Keratinocyte (primary cell): ENCODE data around the gene ATP6V0A4. TPM values are rescaled to one million over a fixed set of nuclear protein-coding genes. Genes with fewer than 3 reads are reported as not detected.

Experiments
- DNase-seq: peaks from one replicate; pipeline ENCODE4 v3.0.0-alpha.2; 2011; ENCODE audit warnings: low read depth, missing footprints, low spot score
- FAIRE-seq: peaks from 2 replicates; lab custom pipeline; 2011; peaks lifted over from hg19 to GRCh38; lab: Jason Lieb, UNC
- H2AFZ ChIP-seq: 2 replicates; pipeline ENCODE4 v1.6.0; 2012; ENCODE audit warnings: low read length, control low read depth, inconsistent platforms; ENCODE audit not compliant: control insufficient read depth
- H3K27ac ChIP-seq: 2 replicates; pipeline ENCODE4 v1.5.1; 2011; ENCODE audit warnings: low read length; ENCODE audit not compliant: control insufficient read depth, insufficient read depth
- H3K27me3 ChIP-seq: 3 replicates; pipeline ENCODE4 v1.6.0; 2011; ENCODE audit warnings: low read length; ENCODE audit not compliant: control insufficient read depth, insufficient read depth; ENCODE audit errors: extremely low read depth
- H3K36me3 ChIP-seq, 2 experiments: 2 replicates in 1 of 2; 3 replicates in 1 of 2; pipeline ENCODE4 v1.5.1; 2011; ENCODE audit warnings: low read length in 2 of 2, mild to moderate bottlenecking in 1 of 2; ENCODE audit not compliant: control insufficient read depth in 2 of 2, insufficient read depth in 2 of 2; ENCODE audit errors: extremely low read depth in 1 of 2
- H3K4me1 ChIP-seq: 3 replicates; pipeline ENCODE4 v1.5.1; 2011; ENCODE audit warnings: low read length; ENCODE audit not compliant: control insufficient read depth, insufficient read depth; ENCODE audit errors: extremely low read depth
- H3K4me2 ChIP-seq: 3 replicates; pipeline ENCODE4 v1.6.0; 2011; ENCODE audit warnings: low read depth, low read length; ENCODE audit not compliant: control insufficient read depth, insufficient read depth; ENCODE audit errors: extremely low read depth
- H3K4me3 ChIP-seq, 3 experiments: fragments of 200-600 bp in 1 of 3; sonication (generic) in 1 of 3; 2 replicates in 2 of 3; 3 replicates in 1 of 3; pipeline ENCODE4 v1.5.1; 2011 to 2016; ENCODE audit warnings: low read length in 3 of 3, mild to moderate bottlenecking in 3 of 3, control low read depth in 2 of 3, inconsistent platforms in 1 of 3, low read depth in 1 of 3, mixed read lengths in 1 of 3, mixed run types in 1 of 3, moderate library complexity in 1 of 3; ENCODE audit not compliant: control insufficient read depth in 2 of 3, insufficient read depth in 2 of 3; ENCODE audit errors: extremely low read depth in 1 of 3
- H3K79me2 ChIP-seq: 2 replicates; pipeline ENCODE4 v1.6.0; 2012; ENCODE audit warnings: low read length; ENCODE audit not compliant: control insufficient read depth, insufficient read depth
- H3K9ac ChIP-seq: 3 replicates; pipeline ENCODE4 v1.6.0; 2011; ENCODE audit warnings: low read length; ENCODE audit not compliant: control insufficient read depth, insufficient read depth; ENCODE audit errors: extremely low read depth
- H3K9me1 ChIP-seq: 3 replicates; pipeline ENCODE4 v1.6.0; 2011; ENCODE audit warnings: low read length; ENCODE audit not compliant: control insufficient read depth, insufficient read depth; ENCODE audit errors: extremely low read depth
- H3K9me3 ChIP-seq: 2 replicates; pipeline ENCODE4 v1.5.1; 2012; ENCODE audit warnings: low read depth, low read length; ENCODE audit not compliant: control insufficient read depth
- H4K20me1 ChIP-seq: 3 replicates; pipeline ENCODE4 v1.6.0; 2011; ENCODE audit warnings: low read length; ENCODE audit not compliant: control insufficient read depth, insufficient read depth; ENCODE audit errors: extremely low read depth
- CTCF ChIP-seq, 3 experiments: IDR thresholded peaks in 1 of 3; conservative IDR thresholded peaks in 1 of 3; optimal IDR thresholded peaks in 1 of 3; 2 replicates in 2 of 3; 3 replicates in 1 of 3; pipeline versions ENCODE3 to v1.5.1; 2011; ENCODE audit warnings: low read length in 3 of 3, mild to moderate bottlenecking in 3 of 3, moderate library complexity in 2 of 3, control low read depth in 1 of 3, inconsistent platforms in 1 of 3; ENCODE audit not compliant: insufficient read depth in 2 of 3; ENCODE audit errors: extremely low read depth in 1 of 3
- EZH2 ChIP-seq: IDR thresholded peaks from one replicate; pipeline ENCODE4 v1.6.1; 2012; ENCODE audit warnings: inconsistent platforms, mild to moderate bottlenecking, low read length, moderate library complexity
- dilution Hi-C: fragments of 300-500 bp; cut with MboI; formaldehyde crosslinking; loops from one replicate; pipeline ENCODE4 v1.7.0; 2020; ENCODE audit warnings: low sequenced_read_pairs; ENCODE audit not compliant: extremely low pct_ligation_motif_present
- polyA plus RNA-seq, 5 experiments: library from polyadenylated mRNA; depleted of rRNA in 3 of 5; stranded (reverse) in 3 of 5; stranded (forward) in 1 of 5; unstranded in 1 of 5; fragments of >200 nt; gene quantifications; 1 replicate in 1 of 5; 2 replicates in 3 of 5; 3 replicates in 1 of 5; pipeline versions ENCODE4 v1.2.1 to v1.2.3, GENCODE V29; 2011 to 2012; ENCODE audit warnings: missing spikeins in 2 of 5, low read depth in 1 of 5, low replicate concordance in 1 of 5

ATP6V0A4 gene
- polyA plus RNA-seq, 1 donor (not counting 4 experiments of a cell fraction or from before 2014, with no cell fraction given), result 0.34 TPM

DNA sequence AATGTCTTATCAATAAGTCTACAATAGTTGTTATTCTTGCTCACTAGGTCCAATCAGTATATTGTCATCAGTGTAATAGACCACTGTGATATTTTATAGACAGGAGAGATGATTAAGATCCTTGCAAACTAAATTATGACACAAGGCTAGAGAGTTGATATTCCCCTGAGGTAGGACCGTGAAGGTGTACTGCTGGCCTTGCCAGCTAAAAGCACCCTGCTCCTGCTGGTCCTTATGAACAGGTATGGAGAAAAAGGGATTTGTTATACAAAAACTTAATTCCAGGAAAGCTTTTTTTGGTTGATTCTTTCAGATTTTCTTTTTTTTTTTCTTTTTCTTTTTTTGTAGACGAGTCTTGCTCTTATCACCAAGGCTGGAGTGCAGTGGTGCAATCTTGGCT, 17.0 kb downstream of the ATP6V0A4 start:
- Histone ChIP-seq H3K27me3 (no peaks in the 10 kb centered on the region), H3K36me3 (no peaks in the 10 kb centered on the region), H3K4me3 (no peak overlapping the region), H4K20me1 (no peaks in the 10 kb centered on the region), H3K9me1 (no peaks in the 10 kb centered on the region), H3K79me2 (no peaks in the 10 kb centered on the region), H3K27ac (no peak overlapping the region), H3K9me3 (no peaks in the 10 kb centered on the region), H3K9ac (no peak overlapping the region), H3K4me1 (peaks cover 3% of the 10 kb centered on the region), H2AFZ (no peak overlapping the region), H3K4me2 (no peak overlapping the region)
- dilution Hi-C loops, result no loop called here
- DNase-seq (no peak), FAIRE-seq (no peak)
- TF ChIP-seq CTCF (optimal IDR thresholded peaks at IDR 0.05 in 1 of 3, IDR thresholded peaks at IDR 0.05 in 1 of 3, conservative IDR thresholded peaks at IDR 0.05 in 1 of 3; ENCODE audit: extremely low read depth in 1 of 3, insufficient read depth in 2 of 3, low read length in 3 of 3) (no peak), EZH2 (no peak)

DNA sequence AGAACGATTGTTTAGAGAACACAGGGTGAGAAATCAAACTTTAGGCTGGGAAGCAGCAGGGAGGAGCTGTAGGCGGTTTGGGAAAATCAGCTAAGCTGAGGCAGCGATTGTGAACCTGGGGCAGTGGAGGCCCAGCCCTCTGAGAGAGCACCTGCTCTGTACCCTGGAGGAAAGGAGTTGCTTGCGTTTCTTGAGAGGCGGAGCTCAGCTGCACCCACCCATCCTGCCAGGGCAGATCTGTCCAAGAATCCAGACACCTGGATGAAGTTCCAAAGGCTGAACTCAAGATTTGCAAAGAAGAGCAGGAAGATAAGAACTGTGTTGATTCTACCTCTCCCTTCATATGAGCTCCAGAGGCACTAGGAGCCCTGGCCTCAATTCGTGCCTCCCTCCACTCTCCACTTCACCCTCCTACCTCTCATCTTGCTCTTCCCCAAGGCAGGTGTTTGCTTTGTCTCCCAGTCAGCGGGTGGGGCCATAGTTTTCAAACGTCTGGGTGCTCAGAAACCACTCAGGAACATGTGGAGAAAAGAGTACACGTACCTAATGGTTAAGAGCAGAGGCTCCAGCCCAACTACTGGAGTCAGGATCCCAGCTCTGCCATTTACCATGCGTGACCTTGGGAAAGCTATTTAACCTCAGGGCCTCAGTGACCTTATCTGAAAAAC, 21.7 kb downstream of the ATP6V0A4 start:
- no peaks in the 10 kb centered on the region for H4K20me1 ChIP-seq
- H3K4me1 ChIP-seq, result no peaks in the 10 kb centered on the region
- no peak overlapping the region for H2AFZ ChIP-seq
- FAIRE-seq (no peak), DNase-seq (no peak)
- H3K4me3 ChIP-seq, result no peak overlapping the region
- no peaks in the 10 kb centered on the region for H3K79me2 ChIP-seq
- no peaks in the 10 kb centered on the region for H3K9me1 ChIP-seq
- H3K9ac ChIP-seq, result no peak overlapping the region
- TF ChIP-seq CTCF (optimal IDR thresholded peaks at IDR 0.05 in 1 of 3, IDR thresholded peaks at IDR 0.05 in 1 of 3, conservative IDR thresholded peaks at IDR 0.05 in 1 of 3; ENCODE audit: extremely low read depth in 1 of 3, insufficient read depth in 2 of 3, low read length in 3 of 3) (no peak), EZH2 (no peak)
- no peaks in the 10 kb centered on the region for H3K36me3 ChIP-seq
- no peaks in the 10 kb centered on the region for H3K9me3 ChIP-seq
- H3K27ac ChIP-seq, result no peak overlapping the region
- no peak overlapping the region for H3K4me2 ChIP-seq
- dilution Hi-C loops, result no loop called here
- H3K27me3 ChIP-seq, result no peaks in the 10 kb centered on the region
